CD4-positive, alpha-beta T cell treated with Interleukin-15 for 1 hour (primary cell): Measurements from ENCODE around the gene CUL1.
"Not testable (repeated sequence)": the region's sequence is repeated elsewhere in the genome, so short reads cannot be mapped to it uniquely, and the experiment has no call there.

Source experiments
- DNase-seq: peaks from one replicate; pipeline ENCODE4 v3.0.0-alpha.2; 2020

The CUL1 gene

GRCh38 chr7:148698007-148698396, 701 bp upstream of the CUL1 start:
- DNase-seq, result no peak

DNA sequence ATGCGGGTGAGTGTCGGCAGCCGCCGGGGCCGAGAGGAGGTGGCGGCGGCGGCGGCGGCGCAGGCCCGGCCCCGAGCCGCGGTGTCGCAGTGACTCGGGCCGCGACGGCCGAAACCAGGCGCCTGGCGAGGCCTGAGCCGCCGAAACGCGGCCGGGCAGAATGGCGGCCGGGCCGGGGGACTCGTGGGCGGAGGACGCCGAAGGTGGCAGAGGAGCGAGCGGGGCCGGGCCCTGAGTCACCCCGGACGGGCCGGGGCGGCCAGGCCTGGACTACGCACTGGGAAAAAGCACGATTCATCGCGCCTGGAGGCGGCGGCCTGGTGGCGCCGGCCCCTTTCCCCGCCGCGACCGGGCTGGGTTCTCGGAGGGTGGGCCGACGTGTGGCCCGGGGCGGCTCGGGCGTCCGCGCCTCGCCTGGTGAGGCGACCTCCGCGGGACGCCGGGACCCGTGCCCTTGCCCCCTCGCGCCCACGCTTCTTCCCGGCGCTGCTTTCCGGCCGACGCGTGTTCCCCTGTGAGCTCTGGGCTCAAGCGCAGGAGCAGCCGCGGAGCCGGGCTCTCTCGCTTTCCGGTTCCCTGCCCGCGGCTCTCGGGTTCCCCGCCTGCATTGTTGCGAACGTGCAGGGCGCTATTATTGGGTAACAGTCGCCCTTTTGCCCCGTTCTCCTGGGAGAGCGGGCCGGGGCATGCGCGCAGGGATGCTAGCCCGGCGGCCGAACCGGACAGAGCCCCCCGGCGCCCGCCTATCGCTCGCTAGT, 500 bp downstream of the CUL1 start:
- DNase-seq, result peak; percentile 48

DNA sequence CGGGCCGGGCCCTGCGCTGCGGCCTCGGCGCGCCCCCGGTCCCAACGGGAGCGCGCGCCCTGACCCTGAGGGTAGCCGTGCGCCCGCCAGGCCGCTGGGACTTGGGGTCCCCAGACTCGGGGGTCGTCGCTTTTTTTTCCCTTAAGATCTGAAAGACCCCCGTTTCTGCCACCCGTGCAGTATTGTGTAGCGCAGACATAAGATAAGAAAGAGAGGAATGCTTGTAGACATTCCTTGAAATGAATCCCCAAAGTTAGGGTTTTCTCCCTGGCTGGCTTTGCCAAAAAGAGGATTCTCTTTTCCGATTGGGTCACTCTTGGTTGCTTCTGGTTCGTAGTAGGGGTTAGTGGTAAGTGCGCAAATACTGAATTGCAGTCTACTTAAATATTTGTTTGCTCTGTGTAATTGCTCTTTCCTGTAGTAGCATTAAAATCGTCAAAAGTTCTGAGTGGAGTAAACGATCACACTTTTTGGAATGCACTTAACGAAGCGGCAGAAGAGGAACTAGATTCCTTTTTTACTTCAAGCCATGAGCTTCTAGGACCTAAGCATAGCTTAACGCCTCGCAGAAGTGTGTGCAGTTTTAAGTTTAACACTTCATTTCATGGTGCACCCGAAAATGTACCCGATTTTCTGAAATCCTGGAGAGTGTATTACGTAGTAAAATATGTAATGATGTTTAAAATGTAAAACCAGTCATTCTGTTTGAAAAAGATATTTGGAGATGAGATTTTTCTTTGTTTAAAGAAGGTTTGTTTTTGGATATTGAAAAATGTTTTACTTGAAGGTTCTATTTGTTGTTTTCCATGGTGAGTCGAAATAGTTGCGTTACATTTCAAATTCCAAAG, 1.3 kb downstream of the CUL1 start:
- DNase-seq, result no peak

DNA sequence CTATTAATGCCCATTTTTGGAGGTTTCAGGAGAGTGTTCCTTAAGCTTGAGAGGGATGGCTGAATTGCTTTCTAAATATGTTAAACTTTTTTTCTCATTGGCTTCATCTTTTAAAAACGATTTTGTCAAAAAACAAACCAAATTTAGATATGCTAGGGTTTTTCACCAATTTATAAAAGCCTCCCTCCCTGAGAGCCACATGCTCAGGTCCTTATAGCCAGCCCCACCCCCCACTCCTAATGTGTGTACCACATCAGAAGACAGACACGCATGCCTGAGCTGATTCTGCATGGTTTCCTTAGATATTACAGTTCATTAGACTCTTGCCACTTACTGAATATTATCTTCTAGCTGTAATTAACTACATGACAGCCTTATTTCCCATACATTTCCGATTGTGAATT, 2.0 kb downstream of the CUL1 start:
- peak; percentile 31 for DNase-seq

DNA sequence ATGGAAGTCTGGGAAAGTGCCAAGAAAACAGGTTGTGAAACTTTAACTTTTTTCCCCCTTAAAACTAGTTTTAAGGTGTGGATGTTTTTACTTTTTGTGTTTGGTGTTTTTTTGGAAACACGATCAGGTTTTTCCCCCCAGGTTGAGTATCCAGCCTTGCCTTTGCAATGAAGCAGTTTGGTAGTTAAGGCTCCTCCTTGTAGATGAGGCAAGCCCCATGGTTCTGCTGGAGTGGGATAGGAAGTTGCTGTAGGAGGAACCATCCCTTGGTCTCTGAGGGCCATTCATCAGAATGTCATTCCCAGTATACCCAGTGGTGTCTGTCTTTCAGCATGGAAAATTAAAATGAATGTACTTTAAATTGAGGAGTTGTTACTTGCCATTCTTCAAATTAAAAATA, 2.7 kb downstream of the CUL1 start:
- DNase-seq, result no peak

GRCh38 chr7:148702876-148703670, 4.4 kb downstream of the CUL1 start:
- DNase-seq, result no peak

- DNase-seq, result not testable (repeated sequence)
Observed at GRCh38 chr7:148703671-148703962, 4.9 kb downstream of the CUL1 start.

GRCh38 chr7:148704189-148704588, 5.5 kb downstream of the CUL1 start:
- no peak for DNase-seq

GRCh38 chr7:148704970-148705369, 6.3 kb downstream of the CUL1 start:
- no peak for DNase-seq

GRCh38 chr7:148706368-148706767, 7.7 kb downstream of the CUL1 start:
- no peak for DNase-seq

DNA sequence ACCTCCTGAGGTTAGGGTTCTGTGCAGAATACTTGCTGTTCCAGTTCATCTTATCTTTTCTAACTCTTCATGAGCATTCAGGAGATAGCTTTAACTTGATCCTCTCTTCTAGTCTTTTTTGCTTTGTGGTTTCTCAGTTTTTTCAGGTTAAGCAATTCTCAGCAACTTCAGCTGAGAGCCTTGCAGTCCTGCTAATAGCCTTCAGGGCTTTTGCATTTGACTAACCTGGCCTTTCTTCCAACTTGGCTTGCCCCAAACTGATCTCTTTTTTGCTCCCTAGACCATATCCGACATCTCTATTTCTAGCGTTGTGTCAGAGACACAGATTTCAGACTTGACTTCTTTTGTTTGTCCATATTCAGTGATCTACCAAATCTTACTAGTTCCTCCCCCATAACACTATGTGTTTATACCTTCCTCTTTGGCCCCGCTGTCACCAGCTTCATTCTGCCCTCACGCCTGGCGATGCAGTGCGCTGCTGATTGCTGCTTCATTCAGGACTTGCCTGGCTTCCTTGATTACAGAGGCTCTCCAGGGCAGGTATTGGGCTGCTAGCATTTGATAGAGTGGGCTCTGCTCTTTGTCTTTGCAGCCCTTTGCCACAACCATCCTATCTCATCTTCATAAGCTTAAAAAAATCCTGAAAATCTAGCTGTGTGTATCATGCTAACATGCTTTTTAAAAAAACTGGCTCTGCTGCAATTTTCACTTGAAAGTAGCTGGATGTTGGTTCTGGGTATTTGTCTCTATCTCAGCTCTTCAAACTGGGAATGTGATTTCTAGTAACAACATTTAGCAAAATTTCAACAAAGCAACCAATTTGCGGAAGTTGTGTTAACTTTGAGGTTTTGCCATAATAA, 9.6 kb downstream of the CUL1 start:
- DNase-seq, result no peak

DNA sequence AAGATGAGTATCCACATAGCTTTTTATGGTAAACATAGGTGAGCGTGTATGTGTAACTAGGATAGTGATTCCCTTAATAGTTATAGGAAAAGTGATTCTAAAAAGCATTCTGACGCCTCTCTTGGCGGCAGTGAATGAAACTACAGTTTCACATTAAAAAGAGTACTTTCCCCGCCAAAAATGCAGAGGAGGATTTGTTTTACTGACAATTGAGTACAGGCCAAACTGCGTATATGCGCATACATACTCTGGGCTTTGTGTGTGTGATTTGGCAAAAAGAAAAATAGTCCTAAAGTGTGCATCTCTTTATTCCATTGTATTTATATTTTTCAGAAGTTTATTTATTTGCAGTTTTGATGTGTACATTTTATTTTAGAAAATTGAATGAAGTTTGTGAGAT, 10.3 kb downstream of the CUL1 start:
- no peak for DNase-seq

- DNase-seq, result not testable (repeated sequence)
Observed at GRCh38 chr7:148710426-148710825, 11.7 kb downstream of the CUL1 start.

DNA sequence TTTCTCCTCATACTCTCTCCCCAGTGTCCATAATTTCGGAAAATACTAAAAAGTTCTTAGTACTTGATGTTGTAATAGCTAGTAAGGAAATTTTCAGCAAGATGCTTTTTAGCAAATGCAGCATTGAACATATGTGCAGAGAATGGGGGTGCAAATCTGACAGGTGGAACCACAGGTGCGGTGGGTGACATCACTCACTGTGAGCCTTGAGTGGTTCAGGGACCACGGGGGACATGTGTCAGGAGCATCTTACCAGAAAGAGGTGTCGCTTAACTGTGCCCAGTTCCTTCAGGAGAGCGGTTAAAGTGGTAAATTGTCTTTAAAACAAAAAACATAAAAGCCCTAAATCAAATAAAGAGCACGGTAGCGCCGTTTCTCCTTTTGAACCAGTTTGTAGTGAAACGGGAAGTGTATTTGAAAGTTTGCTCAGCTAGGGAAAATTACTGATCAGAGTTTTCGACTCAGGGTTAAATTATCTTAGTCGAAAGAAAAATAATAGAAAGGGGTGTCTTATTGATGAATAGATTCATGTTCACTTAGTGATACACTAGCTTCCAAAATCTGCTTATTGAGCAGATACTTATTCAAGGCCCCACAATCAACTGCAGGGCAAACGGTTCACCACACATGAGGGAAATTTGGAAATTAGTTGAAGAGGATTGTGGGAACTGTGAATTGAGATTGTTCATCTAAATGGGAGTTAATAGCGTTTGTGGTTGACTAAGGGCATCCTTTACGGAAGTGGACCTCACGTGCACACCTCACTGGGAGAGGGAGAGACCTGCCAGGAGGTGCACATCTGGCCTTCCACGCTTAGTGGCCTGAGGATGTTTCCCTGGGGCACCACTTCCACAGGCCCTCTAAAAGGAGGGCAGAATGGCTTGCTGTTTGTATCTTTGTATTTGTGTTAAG, 12.7 kb downstream of the CUL1 start:
- no peak for DNase-seq

- DNase-seq, result no peak
Observed at GRCh38 chr7:148712678-148713329, 14.1 kb downstream of the CUL1 start.

- no peak for DNase-seq
Observed at GRCh38 chr7:148714498-148714897, 15.8 kb downstream of the CUL1 start.

GRCh38 chr7:148715027-148715426, 16.3 kb downstream of the CUL1 start:
- no peak for DNase-seq

GRCh38 chr7:148717266-148717793, 18.6 kb downstream of the CUL1 start:
- DNase-seq, result no peak

DNA sequence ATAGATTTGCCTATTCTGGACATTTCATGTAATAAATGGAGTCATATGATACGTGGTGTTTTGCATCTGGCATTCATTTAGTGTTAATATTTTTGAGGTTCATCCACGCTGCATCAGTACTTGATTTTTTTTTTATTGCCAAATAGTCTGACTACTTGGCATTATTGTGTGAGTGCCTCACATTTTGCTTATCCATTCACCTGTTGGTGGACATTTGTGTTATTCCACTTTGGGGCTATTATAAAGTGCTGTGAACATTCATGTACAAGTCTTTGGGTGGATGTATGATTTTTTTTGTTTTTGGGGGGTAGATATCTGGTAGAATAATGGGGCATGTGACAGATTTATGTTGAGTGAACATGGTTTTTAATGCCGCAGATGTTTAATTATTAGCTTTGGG, 19.7 kb downstream of the CUL1 start:
- no peak for DNase-seq

DNA sequence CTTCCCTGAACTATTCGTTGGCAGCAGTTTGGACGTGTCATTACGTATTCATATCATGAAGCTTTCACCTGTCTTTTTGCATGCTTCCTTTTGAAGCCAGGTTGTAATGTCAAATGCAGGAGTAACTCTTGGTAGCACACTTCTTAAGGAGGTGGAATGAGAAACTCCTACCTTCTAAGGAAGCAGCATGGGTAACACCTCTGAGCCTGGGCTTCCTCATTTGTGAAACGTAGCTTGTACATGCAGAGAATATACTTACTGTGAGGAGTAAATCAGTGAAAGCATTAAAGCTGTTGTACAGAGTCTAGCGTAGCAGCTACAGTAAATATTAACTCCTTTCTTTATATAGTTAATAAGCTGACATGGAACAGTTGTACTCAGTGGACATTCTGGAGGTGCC, 21.1 kb downstream of the CUL1 start:
- no peak for DNase-seq

DNA sequence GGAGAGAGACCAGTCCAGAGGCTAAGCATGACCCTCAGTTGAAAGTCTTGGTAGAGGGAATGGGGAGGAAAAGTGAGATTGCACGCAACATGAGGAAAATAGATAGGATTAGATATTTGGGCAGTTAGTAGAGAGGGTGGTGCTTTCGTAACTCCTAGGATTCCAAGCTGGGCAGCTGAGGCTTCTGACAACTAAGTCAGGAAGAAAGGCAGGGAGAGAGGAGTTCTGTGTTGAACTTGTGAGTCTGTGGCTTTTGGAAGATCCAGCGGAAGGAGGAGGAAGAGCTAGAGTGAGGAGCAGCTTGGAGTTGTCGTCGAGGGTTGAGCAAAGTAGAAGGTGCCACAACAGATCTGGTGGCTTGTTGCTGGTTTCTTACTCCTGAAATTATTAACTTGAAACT, 21.8 kb downstream of the CUL1 start:
- no peak for DNase-seq
